Neural cell (in vitro differentiated cells): ENCODE data around the gene STK10. TPM values are rescaled to one million over a fixed set of nuclear protein-coding genes. Genes with fewer than 3 reads are reported as not detected.
"Not testable (repeated sequence)": the region's sequence is repeated elsewhere in the genome, so short reads cannot be mapped to it uniquely, and the experiment has no call there.

Experiments used
- H2AFZ ChIP-seq: fragments of 200-600, 300-800 bp; sonication (generic), shearing (Covaris generic); 2 replicates; pipeline ENCODE4 v1.6.0; 2014; ENCODE audit warnings: low read depth, mild to moderate bottlenecking, antibody characterized with exemption, low read length, moderate library complexity
- H3F3A ChIP-seq: fragments of 200-600 bp; shearing (Covaris generic); 2 replicates; pipeline ENCODE4 v1.6.1; 2016; ENCODE audit warnings: mild to moderate bottlenecking, moderate library complexity, mixed read lengths, antibody characterized with exemption, low read length; ENCODE audit not compliant: insufficient read depth, poor library complexity, severe bottlenecking
- H3K27ac ChIP-seq: fragments of 200-600, 300-800 bp; sonication (generic), shearing (Covaris generic); 2 replicates; pipeline ENCODE4 v1.5.1; 2014; ENCODE audit warnings: mild to moderate bottlenecking, low read length, moderate library complexity
- H3K27me3 ChIP-seq: fragments of 300-800, 200-600 bp; sonication (generic), shearing (Covaris generic); 2 replicates; pipeline ENCODE4 v1.6.0; 2014; ENCODE audit warnings: mild to moderate bottlenecking, low read depth, low read length, moderate library complexity; ENCODE audit not compliant: insufficient read depth
- H3K36me3 ChIP-seq: fragments of 300-800, 200-600 bp; sonication (generic), shearing (Covaris generic); 2 replicates; pipeline ENCODE4 v1.5.1; 2014; ENCODE audit warnings: mild to moderate bottlenecking, antibody characterized with exemption, low read length, moderate library complexity; ENCODE audit not compliant: insufficient read depth
- H3K4me2 ChIP-seq: fragments of 300-800, 200-600 bp; sonication (generic), shearing (Covaris generic); 2 replicates; pipeline ENCODE4 v1.6.0; 2014; ENCODE audit warnings: mild to moderate bottlenecking, low read length
- H3K4me3 ChIP-seq: fragments of 300-800, 200-600 bp; sonication (generic), shearing (Covaris generic); 2 replicates; pipeline ENCODE4 v1.5.1; 2014; ENCODE audit warnings: mild to moderate bottlenecking, low read length, moderate library complexity
- H3K79me2 ChIP-seq: fragments of 200-600 bp; shearing (Covaris generic); replicated peaks from 2 replicates; pipeline ENCODE4 v1.6.0; 2014; ENCODE audit warnings: mild to moderate bottlenecking, low read length, moderate library complexity; ENCODE audit not compliant: insufficient read depth
- H3K9ac ChIP-seq: fragments of 300-800, 200-600 bp; sonication (generic), shearing (Covaris generic); 2 replicates; pipeline ENCODE4 v1.6.1; 2016; ENCODE audit warnings: mild to moderate bottlenecking, low read length, mixed read lengths
- H3K9me2 ChIP-seq: fragments of 200-600 bp; shearing (Covaris generic); 2 replicates; pipeline ENCODE4 v1.6.1; 2016; ENCODE audit warnings: mild to moderate bottlenecking, low read length, mixed read lengths; ENCODE audit not compliant: insufficient read depth
- H3K9me3 ChIP-seq: fragments of 200-600, 300-800 bp; sonication (generic), shearing (Covaris generic); 2 replicates; pipeline ENCODE4 v1.6.1; 2016; ENCODE audit warnings: mild to moderate bottlenecking, mixed run types, low read length, moderate library complexity, mixed read lengths
- H4K20me1 ChIP-seq: fragments of 200-600 bp; shearing (Covaris generic); 2 replicates; pipeline ENCODE4 v1.6.1; 2016; ENCODE audit warnings: mild to moderate bottlenecking, mixed run types; ENCODE audit not compliant: insufficient read depth
- EP300 ChIP-seq: fragments of 450-650 bp; conservative IDR thresholded peaks from 2 replicates; pipeline ENCODE4 v1.6.1; 2014; ENCODE audit warnings: antibody characterized with exemption, mild to moderate bottlenecking, moderate library complexity; ENCODE audit not compliant: poor library complexity, severe bottlenecking
- EZH2 ChIP-seq: fragments of 200-600, 300-800 bp; shearing (Covaris generic), sonication (generic); IDR thresholded peaks from 2 replicates; pipeline ENCODE4 v1.6.1; 2014; ENCODE audit warnings: antibody characterized with exemption, low read length, borderline replicate concordance, mild to moderate bottlenecking; ENCODE audit not compliant: insufficient read depth, poor library complexity, severe bottlenecking
- MXI1 ChIP-seq: fragments of 450-650 bp; conservative IDR thresholded peaks from 2 replicates; pipeline ENCODE4 v1.6.1; 2014; ENCODE audit warnings: antibody characterized with exemption, mild to moderate bottlenecking; ENCODE audit not compliant: poor library complexity, severe bottlenecking
- POLR2AphosphoS5 ChIP-seq: IDR thresholded peaks from 2 replicates; pipeline ENCODE4 v1.6.1; 2012
- RAD21 ChIP-seq: fragments of 450-650 bp; conservative IDR thresholded peaks from 2 replicates; pipeline ENCODE4 v1.6.1; 2014; ENCODE audit warnings: antibody characterized with exemption, mild to moderate bottlenecking, moderate library complexity
- REST ChIP-seq: IDR thresholded peaks from 2 replicates; pipeline ENCODE4 v1.6.1; 2012; ENCODE audit warnings: borderline replicate concordance
- SMC3 ChIP-seq: fragments of 450-650 bp; conservative IDR thresholded peaks from 2 replicates; pipeline ENCODE4 v1.6.1; 2014; ENCODE audit warnings: antibody characterized with exemption, mild to moderate bottlenecking, moderate library complexity; ENCODE audit not compliant: poor library complexity
- TAF1 ChIP-seq: IDR thresholded peaks from 2 replicates; pipeline ENCODE4 v1.6.1; 2012; ENCODE audit warnings: low read depth
- polyA plus RNA-seq: library from polyadenylated mRNA; depleted of rRNA; stranded (reverse); fragments of >200 nt; gene quantifications from 2 replicates; pipeline ENCODE4 v1.2.3, GENCODE V29; 2014
- TF ChIP-seq, protein P1 (sequence below): fragments of 450-650 bp; IDR thresholded peaks from 2 replicates; pipeline ENCODE4 v1.5.1; 2014; ENCODE audit warnings: antibody characterized with exemption, mild to moderate bottlenecking, moderate library complexity; ENCODE audit not compliant: poor library complexity, severe bottlenecking

The STK10 gene
- polyA plus RNA-seq, 1 donor from 2014 or later: 8.2 TPM

GRCh38 chr5:172200476-172200875 is 12.5 kb upstream of the STK10 start:
- H3K4me2 ChIP-seq: no peak overlapping the region
- H3K27ac ChIP-seq: no peak overlapping the region
- no peaks in the 10 kb centered on the region for H3F3A ChIP-seq
- H3K9ac ChIP-seq: no peak overlapping the region
- H3K36me3 ChIP-seq: no peaks in the 10 kb centered on the region
- H3K27me3 ChIP-seq: no peaks in the 10 kb centered on the region
- H3K79me2 ChIP-seq: no peaks in the 10 kb centered on the region
- H3K9me2 ChIP-seq: no peaks in the 10 kb centered on the region
- no peaks in the 10 kb centered on the region for H3K9me3 ChIP-seq
- TF ChIP-seq TAF1: no peak
- TF ChIP-seq, protein P1, sequence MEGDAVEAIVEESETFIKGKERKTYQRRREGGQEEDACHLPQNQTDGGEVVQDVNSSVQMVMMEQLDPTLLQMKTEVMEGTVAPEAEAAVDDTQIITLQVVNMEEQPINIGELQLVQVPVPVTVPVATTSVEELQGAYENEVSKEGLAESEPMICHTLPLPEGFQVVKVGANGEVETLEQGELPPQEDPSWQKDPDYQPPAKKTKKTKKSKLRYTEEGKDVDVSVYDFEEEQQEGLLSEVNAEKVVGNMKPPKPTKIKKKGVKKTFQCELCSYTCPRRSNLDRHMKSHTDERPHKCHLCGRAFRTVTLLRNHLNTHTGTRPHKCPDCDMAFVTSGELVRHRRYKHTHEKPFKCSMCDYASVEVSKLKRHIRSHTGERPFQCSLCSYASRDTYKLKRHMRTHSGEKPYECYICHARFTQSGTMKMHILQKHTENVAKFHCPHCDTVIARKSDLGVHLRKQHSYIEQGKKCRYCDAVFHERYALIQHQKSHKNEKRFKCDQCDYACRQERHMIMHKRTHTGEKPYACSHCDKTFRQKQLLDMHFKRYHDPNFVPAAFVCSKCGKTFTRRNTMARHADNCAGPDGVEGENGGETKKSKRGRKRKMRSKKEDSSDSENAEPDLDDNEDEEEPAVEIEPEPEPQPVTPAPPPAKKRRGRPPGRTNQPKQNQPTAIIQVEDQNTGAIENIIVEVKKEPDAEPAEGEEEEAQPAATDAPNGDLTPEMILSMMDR: no peak
- no peak for TF ChIP-seq MXI1
- TF ChIP-seq POLR2AphosphoS5: no peak
- no peak for TF ChIP-seq SMC3
- no peak for TF ChIP-seq REST
- no peak for TF ChIP-seq EP300
- no peak for TF ChIP-seq EZH2
- no peak for TF ChIP-seq RAD21
- H3K4me3 ChIP-seq: no peak overlapping the region
- no peak overlapping the region for H2AFZ ChIP-seq
- H4K20me1 ChIP-seq: no peaks in the 10 kb centered on the region

GRCh38 chr5:172199446-172199845 is 11.4 kb upstream of the STK10 start:
- Histone ChIP-seq H3K9ac (no peak overlapping the region), H3K36me3 (no peaks in the 10 kb centered on the region), H3K79me2 (no peaks in the 10 kb centered on the region), H4K20me1 (no peaks in the 10 kb centered on the region), H3K9me2 (no peaks in the 10 kb centered on the region), H2AFZ (no peak overlapping the region), H3F3A (no peaks in the 10 kb centered on the region), H3K27ac (no peak overlapping the region), H3K4me3 (no peak overlapping the region), H3K27me3 (no peaks in the 10 kb centered on the region), H3K4me2 (no peak overlapping the region), H3K9me3 (no peaks in the 10 kb centered on the region)
- no peak for TF ChIP-seq REST

GRCh38 chr5:172197775-172198174 is 9.8 kb upstream of the STK10 start:
- not testable (repeated sequence) for H3K9me2 ChIP-seq, H3K36me3 ChIP-seq, H3K4me2 ChIP-seq

More at GRCh38 chr5:172197775-172198174, 9.8 kb upstream of the STK10 start:
- not testable (repeated sequence) for H4K20me1 ChIP-seq, H3K4me3 ChIP-seq, H3F3A ChIP-seq, H3K9me3 ChIP-seq, H3K79me2 ChIP-seq, H3K27me3 ChIP-seq, H2AFZ ChIP-seq, H3K27ac ChIP-seq, H3K9ac ChIP-seq
